Measurements from ENCODE around the gene ARFGAP2. TPM values are rescaled to one million over a fixed set of nuclear protein-coding genes. Genes with fewer than 3 reads are reported as not detected.
"Not testable (repeated sequence)": the region's sequence is repeated elsewhere in the genome, so short reads cannot be mapped to it uniquely, and the experiment has no call there.

The ARFGAP2 gene
- total and polyA plus RNA-seq, 4 donors = 38.4 to 94.1 (median 67.0) TPM

DNA sequence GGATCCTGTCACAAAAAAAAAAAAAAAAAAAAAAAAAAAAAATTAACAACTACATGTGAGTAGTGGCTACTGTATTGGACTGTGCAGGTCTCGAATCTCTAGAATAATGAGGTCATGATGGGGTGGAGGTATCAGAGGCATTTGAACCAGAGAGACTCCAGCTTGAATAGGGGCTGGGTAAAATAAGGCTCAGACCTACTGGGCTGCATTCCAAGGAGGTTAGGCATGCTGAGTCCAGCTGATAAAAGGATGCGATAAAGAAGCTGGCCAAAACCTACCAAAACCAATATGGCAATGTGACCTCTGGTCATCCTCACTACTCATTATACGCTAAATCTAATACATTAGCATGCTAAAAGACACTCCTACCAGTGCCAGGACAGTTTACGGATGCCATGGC lies 15.4 kb upstream of the ARFGAP2 start:
- Histone ChIP-seq H3K9me3 (ENCODE audit: control insufficient read depth, low read length) (no peaks in the 10 kb centered on the region), H3K4me3 (ENCODE audit: low read length in 2 of 2) (no peak overlapping the region), H3K4me1 (ENCODE audit: control insufficient read depth in 1 of 2, insufficient read depth in 2 of 2, low read length in 2 of 2) (no peaks in the 10 kb centered on the region), H3K27ac (ENCODE audit: low read depth in 1 of 2, low read length in 2 of 2) (no peak overlapping the region), H3K27me3 (ENCODE audit: control insufficient read depth in 1 of 2, insufficient read depth in 2 of 2, low read length in 1 of 2) (no peaks in the 10 kb centered on the region), H3K36me3 (ENCODE audit: control insufficient read depth in 1 of 2, insufficient read depth in 2 of 2, low read length in 1 of 2) (no peaks in the 10 kb centered on the region)
- 71 to 73% methylated on average over 4 of the region's 4 CpGs for WGBS, 2 donors
- no peak for DNase-seq
- intact Hi-C loops (cut with DNase I) = no loop called here
- ATAC-seq (ENCODE audit: low FRiP score) = no peak

GRCh38 chr11:47191137-47191536 lies 14.5 kb upstream of the ARFGAP2 start:
- H3K4me3 ChIP-seq (ENCODE audit: low read length in 2 of 2); H3K9me3 ChIP-seq (ENCODE audit: control insufficient read depth, low read length); H3K27me3 ChIP-seq (ENCODE audit: control insufficient read depth in 1 of 2, insufficient read depth in 2 of 2, low read length in 1 of 2); ATAC-seq (ENCODE audit: low FRiP score); H3K27ac ChIP-seq (ENCODE audit: low read depth in 1 of 2, low read length in 2 of 2); intact Hi-C loops (cut with DNase I); H3K4me1 ChIP-seq (ENCODE audit: control insufficient read depth in 1 of 2, insufficient read depth in 2 of 2, low read length in 2 of 2); DNase-seq; H3K36me3 ChIP-seq (ENCODE audit: control insufficient read depth in 1 of 2, insufficient read depth in 2 of 2, low read length in 1 of 2): not testable (repeated sequence)
- 90 to 92% methylated on average over 10 of the region's 10 CpGs for WGBS, 2 donors

DNA sequence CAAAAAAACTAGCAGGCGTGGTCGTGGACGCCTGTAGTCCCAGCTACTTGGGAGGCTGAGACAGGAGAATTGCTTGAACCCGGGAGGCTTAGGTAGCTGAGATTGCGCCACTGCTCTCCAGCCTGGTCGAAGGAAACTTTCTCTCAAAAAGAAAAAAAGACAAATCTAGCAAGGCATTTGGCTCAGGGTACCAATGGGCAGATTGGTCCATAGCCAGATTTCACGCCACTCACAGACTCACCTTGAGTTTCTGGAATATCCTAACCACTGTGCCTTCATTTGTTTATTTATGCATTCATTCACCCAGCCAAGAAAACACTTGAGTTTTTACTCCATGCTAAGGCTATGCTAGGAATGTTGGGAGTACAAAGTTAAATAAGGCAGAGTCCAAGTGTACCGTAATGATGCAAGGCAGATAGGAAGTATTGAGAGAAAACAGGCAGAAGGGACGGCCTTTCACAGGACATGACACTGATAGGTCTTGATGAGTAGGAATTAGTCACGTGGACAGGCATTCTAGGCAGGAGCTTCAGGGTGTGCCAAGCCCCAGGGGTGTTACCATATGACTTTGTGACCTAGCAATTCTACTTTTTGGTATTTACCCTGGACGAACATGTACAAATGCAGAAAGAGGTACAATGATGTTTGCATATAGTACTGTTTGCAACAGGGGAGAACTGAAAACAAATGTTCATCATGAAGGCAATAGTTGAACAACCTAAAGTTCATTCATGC lies 12.6 kb upstream of the ARFGAP2 start:
- no peaks in the 10 kb centered on the region for H3K4me1 ChIP-seq (ENCODE audit: control insufficient read depth in 1 of 2, insufficient read depth in 2 of 2, low read length in 2 of 2)
- intact Hi-C loops (cut with DNase I) = no loop called here
- no peaks in the 10 kb centered on the region for H3K9me3 ChIP-seq (ENCODE audit: control insufficient read depth, low read length)
- no peaks in the 10 kb centered on the region for H3K27me3 ChIP-seq (ENCODE audit: control insufficient read depth in 1 of 2, insufficient read depth in 2 of 2, low read length in 1 of 2)
- DNase-seq (no peak), ATAC-seq (ENCODE audit: low FRiP score) (no peak)
- 26 to 27% methylated on average over 11 of the region's 11 CpGs for WGBS, 2 donors
- H3K4me3 ChIP-seq (ENCODE audit: low read length in 2 of 2) = no peak overlapping the region
- no peaks in the 10 kb centered on the region for H3K36me3 ChIP-seq (ENCODE audit: control insufficient read depth in 1 of 2, insufficient read depth in 2 of 2, low read length in 1 of 2)
- H3K27ac ChIP-seq (ENCODE audit: low read depth in 1 of 2, low read length in 2 of 2) = peak overlapping the region in 1 of 2 donors; percentile 45

- ATAC-seq (ENCODE audit: low FRiP score) (no peak), DNase-seq (no peak)
- no peaks in the 10 kb centered on the region for H3K4me1 ChIP-seq (ENCODE audit: control insufficient read depth in 1 of 2, insufficient read depth in 2 of 2, low read length in 2 of 2)
- H3K27me3 ChIP-seq (ENCODE audit: control insufficient read depth in 1 of 2, insufficient read depth in 2 of 2, low read length in 1 of 2) = no peaks in the 10 kb centered on the region
- H3K36me3 ChIP-seq (ENCODE audit: control insufficient read depth in 1 of 2, insufficient read depth in 2 of 2, low read length in 1 of 2) = no peaks in the 10 kb centered on the region
- no peaks in the 10 kb centered on the region for H3K9me3 ChIP-seq (ENCODE audit: control insufficient read depth, low read length)
- intact Hi-C loops (cut with DNase I) = no loop called here
- no peak overlapping the region for H3K4me3 ChIP-seq (ENCODE audit: low read length in 2 of 2)
- 95 to 100% methylated on average over 1 of the region's 1 CpG for WGBS, 2 donors
- H3K27ac ChIP-seq (ENCODE audit: low read depth in 1 of 2, low read length in 2 of 2) = peak overlapping the region; percentile 46 to 55
Observed at GRCh38 chr11:47188259-47188658, 11.6 kb upstream of the ARFGAP2 start.

DNA sequence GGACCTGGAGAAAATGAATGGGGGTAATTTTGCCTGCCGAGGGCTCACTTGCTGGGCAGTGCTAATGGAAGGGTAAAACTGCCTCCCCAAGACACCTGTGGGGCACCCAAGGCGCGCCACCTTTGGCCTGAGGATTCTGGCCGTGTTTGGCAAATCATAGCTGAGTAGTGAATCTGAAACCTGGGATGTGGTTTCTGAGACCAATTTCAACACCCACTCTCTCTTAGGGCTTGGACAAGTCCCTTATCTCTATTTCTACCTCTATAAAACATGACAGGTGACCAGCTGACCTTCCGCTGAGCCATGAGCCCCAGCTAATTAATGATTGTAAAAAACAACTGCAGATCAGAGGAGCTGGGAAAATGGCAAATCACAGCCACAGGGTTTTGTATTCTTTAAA lies 11.0 kb upstream of the ARFGAP2 start:
- ATAC-seq (ENCODE audit: low FRiP score) (no peak), DNase-seq (no peak)
- intact Hi-C loops (cut with DNase I) = loop anchor here in 1 of 2 donors (2.0 kb wide), 1 partner anchor 27 kb away; the partner anchor contains the start of gene DDB2
- 39 to 46% methylated on average over 5 of the region's 5 CpGs for WGBS, 2 donors
- H3K9me3 ChIP-seq (ENCODE audit: control insufficient read depth, low read length) = no peaks in the 10 kb centered on the region
- H3K4me1 ChIP-seq (ENCODE audit: control insufficient read depth in 1 of 2, insufficient read depth in 2 of 2, low read length in 2 of 2) = no peaks in the 10 kb centered on the region
- peak overlapping the region; percentile 46 to 55 for H3K27ac ChIP-seq (ENCODE audit: low read depth in 1 of 2, low read length in 2 of 2)
- H3K4me3 ChIP-seq (ENCODE audit: low read length in 2 of 2) = no peak overlapping the region
- no peaks in the 10 kb centered on the region for H3K36me3 ChIP-seq (ENCODE audit: control insufficient read depth in 1 of 2, insufficient read depth in 2 of 2, low read length in 1 of 2)
- no peaks in the 10 kb centered on the region for H3K27me3 ChIP-seq (ENCODE audit: control insufficient read depth in 1 of 2, insufficient read depth in 2 of 2, low read length in 1 of 2)

DNA sequence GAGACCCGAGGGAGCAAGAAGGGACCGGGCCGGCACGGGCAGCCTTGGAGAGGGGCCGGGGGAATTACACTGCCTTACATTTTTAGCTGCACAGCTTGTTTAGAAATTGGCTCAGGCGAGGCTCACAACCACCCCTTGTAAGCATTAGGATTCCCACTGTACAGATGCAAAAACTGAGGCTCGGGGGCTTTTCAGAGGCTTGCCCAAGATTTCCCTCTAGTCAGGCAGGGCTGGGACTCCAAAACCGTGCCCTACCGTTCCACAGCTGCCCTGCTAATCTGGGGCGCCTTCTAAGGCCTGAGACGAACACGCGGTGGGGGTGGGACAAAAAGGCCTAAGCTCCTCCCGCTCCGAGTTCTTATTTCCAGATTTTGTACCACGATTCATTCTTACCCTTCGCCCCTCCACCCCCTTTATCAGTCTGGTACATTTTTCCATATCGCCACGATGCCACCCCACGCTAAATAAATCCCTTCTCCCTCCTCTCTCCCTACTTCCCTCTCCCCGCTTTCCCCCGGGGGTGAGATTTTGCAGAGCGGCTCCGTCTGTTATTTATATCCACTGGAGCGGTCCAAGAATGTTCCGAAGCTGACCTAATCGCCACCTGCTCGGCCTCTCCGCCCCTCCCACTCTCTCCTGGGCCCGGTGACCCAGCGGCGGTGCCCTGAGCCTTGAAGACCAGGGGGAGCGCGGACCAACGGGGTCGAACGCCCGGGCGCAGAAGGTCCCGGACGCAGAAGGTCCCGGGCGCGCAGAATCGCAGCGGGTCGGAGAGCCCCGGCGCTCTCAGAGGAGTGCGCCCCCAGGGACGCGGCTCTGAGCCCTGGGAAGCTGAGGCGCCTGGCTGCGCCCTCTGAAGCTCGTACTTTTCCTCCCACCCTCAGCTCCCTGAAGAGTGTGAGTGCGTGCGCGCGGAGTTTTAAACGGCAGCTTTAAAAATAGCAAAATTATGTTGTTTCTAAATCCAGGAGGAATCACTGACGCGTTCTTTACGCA lies 10.3 kb upstream of the ARFGAP2 start:
- intact Hi-C loops (cut with DNase I) = loop anchor here (1.0 to 2.0 kb wide), 2 partner anchors 27 to 28 kb away; partner anchors contain the start of gene DDB2 (in 2 of the 2)
- H3K27me3 ChIP-seq (ENCODE audit: control insufficient read depth in 1 of 2, insufficient read depth in 2 of 2, low read length in 1 of 2) = no peaks in the 10 kb centered on the region
- H3K27ac ChIP-seq (ENCODE audit: low read depth in 1 of 2, low read length in 2 of 2) = peak overlapping the region; percentile 9 to 86
- DNase-seq (peak; percentile 57 to 88), ATAC-seq (ENCODE audit: low FRiP score) (peak; percentile 62)
- H3K9me3 ChIP-seq (ENCODE audit: control insufficient read depth, low read length) = no peaks in the 10 kb centered on the region
- H3K36me3 ChIP-seq (ENCODE audit: control insufficient read depth in 1 of 2, insufficient read depth in 2 of 2, low read length in 1 of 2) = no peaks in the 10 kb centered on the region
- peak overlapping the region; percentile 72 to 79 for H3K4me3 ChIP-seq (ENCODE audit: low read length in 2 of 2)
- H3K4me1 ChIP-seq (ENCODE audit: control insufficient read depth in 1 of 2, insufficient read depth in 2 of 2, low read length in 2 of 2) = no peaks in the 10 kb centered on the region
- 1% methylated on average over 63 of the region's 63 CpGs for WGBS, 2 donors

DNA sequence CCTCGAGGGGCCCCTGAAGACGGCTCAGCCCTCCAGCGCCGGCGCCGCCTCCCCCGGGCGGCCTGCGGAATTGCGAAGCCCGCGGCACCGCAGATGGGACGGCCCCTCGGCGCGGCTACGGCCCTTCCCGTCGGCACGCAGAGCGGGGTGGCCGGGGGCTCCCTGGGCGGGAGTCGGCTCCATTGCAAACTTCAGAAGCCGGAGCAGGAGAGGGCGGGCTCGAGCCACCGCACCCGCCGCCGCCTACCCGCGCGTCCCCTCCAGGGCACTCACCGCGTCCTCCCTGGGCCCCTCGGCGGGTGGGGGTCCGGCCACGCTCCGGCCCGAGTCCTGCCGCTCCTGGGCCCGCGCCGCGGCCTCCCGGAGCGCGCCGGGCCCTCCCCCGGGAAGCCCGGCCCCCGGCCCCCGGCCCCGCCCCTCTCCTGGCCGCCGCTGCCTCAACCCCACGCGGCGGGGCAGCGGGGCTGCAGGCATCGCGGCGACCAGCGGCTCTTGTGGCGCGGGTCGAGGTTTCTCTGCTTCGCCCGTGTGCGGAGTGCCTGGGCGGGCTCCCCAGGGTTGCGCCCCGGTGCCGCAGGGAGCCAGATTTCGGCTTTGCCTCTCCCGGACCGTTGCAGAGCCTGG lies 9.5 kb upstream of the ARFGAP2 start, which contains the start of gene PACSIN3:
Gene PACSIN3 (minus strand): TSS at position 359 of the 624 bp plus-strand sequence. CDS start 3,707 bp downstream, outside the sequence.
- 0 to 1% methylated on average over 14 to 80 of the region's 80 CpGs for WGBS, 2 donors
- H3K9me3 ChIP-seq (ENCODE audit: control insufficient read depth, low read length) = no peaks in the 10 kb centered on the region
- DNase-seq (peak; percentile 67 to 84), ATAC-seq (ENCODE audit: low FRiP score) (peak; percentile 66)
- peak within 1 kb of the TSS; percentile 51 to 86 for H3K27ac ChIP-seq (ENCODE audit: low read depth in 1 of 2, low read length in 2 of 2)
- no peaks in the 10 kb centered on the region for H3K36me3 ChIP-seq (ENCODE audit: control insufficient read depth in 1 of 2, insufficient read depth in 2 of 2, low read length in 1 of 2)
- intact Hi-C loops (cut with DNase I) = loop anchor here (1.0 to 2.0 kb wide), 2 partner anchors 28 to 29 kb away; partner anchors contain the start of gene DDB2 (in 2 of the 2)
- peak within 1 kb of the TSS; percentile 72 to 79 for H3K4me3 ChIP-seq (ENCODE audit: low read length in 2 of 2)
- H3K4me1 ChIP-seq (ENCODE audit: control insufficient read depth in 1 of 2, insufficient read depth in 2 of 2, low read length in 2 of 2) = no peaks in the 10 kb centered on the region
- H3K27me3 ChIP-seq (ENCODE audit: control insufficient read depth in 1 of 2, insufficient read depth in 2 of 2, low read length in 1 of 2) = no peaks in the 10 kb centered on the region

Measured in aorta (tissue), 5 donors.